NCI-H69 (cell line): ENCODE data around the gene TOMM22.

Experiments
- DNase-seq: peaks from one replicate; lab custom pipeline; 2025; lab: John Stamatoyannopoulos, UW

Gene TOMM22

DNA sequence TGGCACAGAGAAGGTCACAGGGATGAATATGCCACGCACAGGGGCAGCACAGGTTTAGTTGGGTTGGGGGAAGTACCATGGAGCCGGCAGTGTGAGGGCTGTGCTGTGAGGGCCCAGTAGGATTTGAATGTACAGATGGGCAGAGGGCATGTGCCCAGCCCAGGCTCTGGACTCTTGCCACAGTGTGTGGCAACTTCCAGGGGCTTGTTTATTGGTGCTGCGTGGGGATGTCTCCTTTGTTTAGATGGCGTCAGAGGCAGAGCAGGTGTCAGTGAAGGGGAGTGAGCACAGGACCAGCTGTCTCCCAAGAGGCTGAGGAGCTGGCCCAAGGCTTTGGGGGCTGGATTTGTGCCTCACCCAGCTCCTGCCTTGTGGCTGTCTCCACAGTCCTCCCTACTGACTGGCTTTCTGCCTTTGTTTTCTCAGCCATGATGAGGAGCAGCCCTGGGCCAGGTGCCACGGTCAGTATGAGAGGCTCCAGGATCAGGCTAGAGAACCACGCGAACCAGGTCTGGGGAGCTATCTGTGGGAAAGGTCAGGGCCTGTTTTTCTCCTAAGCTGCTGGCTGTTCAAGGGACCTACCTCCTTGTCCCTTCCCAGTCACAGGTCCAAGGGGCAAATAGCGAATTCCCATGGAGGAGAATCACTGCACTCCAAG is 52.1 kb downstream of the TOMM22 start:
- peak; percentile 29 for DNase-seq

- DNase-seq: no peak
These were observed 52.8 kb downstream of the TOMM22 start for GRCh38 chr22:38734421-38735100.
